Stimulated activated CD4-positive, alpha-beta T cell treated with anti-CD3 and anti-CD28 coated beads, TNF-alpha, amount 100 ng/mL, for 24 hours (primary cell): Measurements from ENCODE around the gene TRMT13.
A peak's percentile ranks its signal among the peaks of the same experiment; 100 is the strongest.

Source experiments
- DNase-seq, 3 experiments: peaks; one replicate each; pipeline ENCODE4 v3.0.0-alpha.2; 2020; ENCODE audit warnings: low read depth in 3 of 3

Gene TRMT13, protein sequence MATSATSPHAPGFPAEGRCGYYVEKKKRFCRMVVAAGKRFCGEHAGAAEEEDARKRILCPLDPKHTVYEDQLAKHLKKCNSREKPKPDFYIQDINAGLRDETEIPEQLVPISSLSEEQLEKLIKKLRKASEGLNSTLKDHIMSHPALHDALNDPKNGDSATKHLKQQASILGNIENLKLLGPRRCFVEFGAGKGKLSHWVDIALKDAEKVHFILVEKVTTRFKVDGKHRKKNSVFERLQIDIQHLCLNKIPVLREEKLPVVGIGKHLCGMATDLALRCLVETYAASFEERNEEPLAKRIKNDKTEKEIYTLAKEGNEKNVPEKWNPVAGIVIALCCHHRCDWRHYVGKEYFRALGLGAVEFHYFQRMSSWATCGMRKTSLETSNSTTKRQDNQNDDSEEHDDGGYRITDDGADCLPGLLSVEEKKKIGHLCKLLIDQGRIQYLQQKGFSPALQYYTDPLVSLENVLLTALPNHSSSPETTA

GRCh38 chr1:100132566-100133477 lies at the start of gene TRMT13, which contains the start of gene SASS6:
TSS of gene TRMT13 (plus strand) at chr1:100133163. CDS start at chr1:100133169, 6 bp downstream.
TSS of gene SASS6 (minus strand) at chr1:100132930. CDS start at chr1:100132814, 116 bp downstream.
- DNase-seq = peak; percentile 88 to 93 (median 93)

DNA sequence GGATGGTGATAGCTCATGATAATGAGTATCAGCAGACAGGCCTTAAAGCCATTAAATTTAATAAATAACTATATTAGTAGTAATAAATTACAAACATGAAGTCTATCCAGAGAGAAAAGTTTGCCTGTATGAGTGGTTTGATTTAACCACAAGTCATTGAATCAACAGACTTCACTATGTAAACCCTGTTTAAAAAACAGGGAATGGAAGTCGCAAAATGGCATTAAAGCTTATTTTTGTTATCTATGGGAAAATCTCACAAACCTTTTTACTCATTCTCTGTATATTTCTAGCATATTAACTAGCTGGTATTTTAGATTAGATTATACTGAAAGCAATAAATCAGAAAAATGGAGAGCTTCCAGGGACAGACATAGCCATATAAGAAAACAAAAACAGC lies 45.6 kb upstream of the TRMT13 start:
- no peak for DNase-seq

DNA sequence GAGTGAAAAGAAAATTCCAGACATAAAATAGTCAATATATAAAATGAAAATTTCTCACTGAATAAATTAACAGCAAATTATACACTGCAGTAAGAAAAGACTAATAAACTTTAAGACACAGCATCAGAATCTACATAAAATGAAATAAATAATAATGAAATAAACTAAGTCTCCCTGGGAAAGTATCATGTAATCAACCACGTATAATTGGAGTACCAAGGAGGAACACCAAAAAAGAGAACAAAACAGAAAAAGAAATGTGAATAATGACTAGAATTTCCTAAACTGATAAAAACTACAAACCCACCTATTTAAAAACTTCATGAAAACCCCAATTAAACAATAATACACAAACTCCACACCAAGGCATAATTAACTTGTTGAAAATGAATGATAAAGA lies 43.9 kb upstream of the TRMT13 start:
- DNase-seq = no peak

GRCh38 chr1:100090471-100090870 lies 42.5 kb upstream of the TRMT13 start:
- DNase-seq = no peak

DNA sequence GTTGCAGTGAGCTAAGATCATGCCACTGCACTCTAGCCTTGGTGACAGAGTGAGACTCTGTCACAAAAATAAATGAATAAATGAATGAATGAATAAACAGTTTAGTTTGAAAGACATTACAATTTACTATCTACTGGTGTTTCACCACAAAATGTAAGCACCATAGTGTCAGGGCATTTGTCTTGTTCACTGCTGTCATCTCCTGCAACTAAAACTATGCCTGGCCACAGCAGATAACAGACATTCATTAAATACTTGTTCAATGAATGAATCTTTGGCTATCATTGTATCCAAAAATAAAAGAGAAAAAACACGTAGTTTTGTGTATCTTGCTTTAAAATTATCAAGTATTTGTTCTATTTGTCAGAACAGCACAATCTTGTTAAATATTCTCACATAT lies 32.8 kb upstream of the TRMT13 start:
- DNase-seq = no peak

- DNase-seq = no peak
Measured at GRCh38 chr1:100101564-100101963, 31.4 kb upstream of the TRMT13 start.

DNA sequence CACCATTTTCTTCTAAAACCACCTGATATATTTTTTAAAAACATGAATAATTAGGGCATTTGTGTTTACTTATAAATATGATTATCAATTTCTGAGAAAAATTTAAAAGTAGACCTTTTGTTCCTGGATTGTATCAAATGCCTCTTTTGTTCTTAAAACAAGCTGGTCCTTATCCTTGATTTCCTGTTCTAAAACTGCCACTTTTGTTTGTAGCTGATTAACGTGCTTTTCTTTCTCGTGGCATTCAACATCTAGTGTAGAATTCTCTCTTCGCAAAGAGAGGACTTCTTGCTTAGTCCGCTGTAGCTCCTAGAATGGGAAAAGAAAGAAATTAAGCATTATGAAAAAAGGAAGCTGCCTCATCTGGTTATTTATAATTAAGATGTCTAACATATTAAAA lies 25.3 kb upstream of the TRMT13 start:
- DNase-seq = no peak

DNA sequence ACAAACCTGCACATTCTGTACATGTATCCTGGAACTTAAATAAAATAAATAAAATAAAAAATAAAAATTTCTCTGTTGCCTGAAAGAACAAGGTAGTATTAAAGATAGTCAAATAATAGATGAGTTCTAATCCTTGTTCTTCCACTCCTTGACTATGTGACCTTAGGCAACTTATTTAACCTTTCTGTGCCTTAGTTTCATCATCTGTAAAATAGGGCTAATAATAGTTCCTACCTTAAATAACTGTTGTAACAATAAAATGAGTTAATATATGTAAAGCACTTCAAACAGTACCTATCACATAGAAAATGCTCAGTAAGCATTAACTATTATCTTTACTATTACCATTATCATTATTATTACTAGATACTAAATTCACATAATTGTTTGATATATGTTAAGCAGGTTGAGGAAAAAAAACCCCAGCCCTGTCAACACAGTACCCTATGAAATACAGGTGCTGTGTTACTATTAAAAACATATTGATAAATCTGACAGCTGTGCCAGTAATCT lies 23.4 kb upstream of the TRMT13 start:
- DNase-seq = no peak

- DNase-seq = no peak
Measured at GRCh38 chr1:100115524-100115923, 17.4 kb upstream of the TRMT13 start.

GRCh38 chr1:100122177-100122576 lies 10.8 kb upstream of the TRMT13 start:
- no peak for DNase-seq

DNA sequence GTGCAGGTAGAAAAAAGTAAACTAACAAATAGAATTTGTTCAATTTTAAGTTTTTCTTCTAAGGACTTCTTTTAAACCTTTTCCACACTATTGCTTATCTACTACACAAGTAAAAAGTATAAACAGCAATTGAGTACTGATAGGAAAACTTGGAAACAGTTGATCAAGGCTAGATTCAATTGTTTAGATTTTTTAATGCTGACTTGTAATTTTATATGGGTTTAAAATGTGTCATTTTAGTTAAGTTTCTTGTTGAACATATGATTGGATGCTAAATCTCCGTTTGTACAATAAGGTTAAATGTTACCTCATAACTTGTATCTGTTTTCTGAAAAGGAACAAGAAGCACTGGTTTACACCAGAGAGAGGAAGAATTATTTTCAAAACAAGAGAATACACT lies 5.7 kb upstream of the TRMT13 start:
- DNase-seq = no peak

DNA sequence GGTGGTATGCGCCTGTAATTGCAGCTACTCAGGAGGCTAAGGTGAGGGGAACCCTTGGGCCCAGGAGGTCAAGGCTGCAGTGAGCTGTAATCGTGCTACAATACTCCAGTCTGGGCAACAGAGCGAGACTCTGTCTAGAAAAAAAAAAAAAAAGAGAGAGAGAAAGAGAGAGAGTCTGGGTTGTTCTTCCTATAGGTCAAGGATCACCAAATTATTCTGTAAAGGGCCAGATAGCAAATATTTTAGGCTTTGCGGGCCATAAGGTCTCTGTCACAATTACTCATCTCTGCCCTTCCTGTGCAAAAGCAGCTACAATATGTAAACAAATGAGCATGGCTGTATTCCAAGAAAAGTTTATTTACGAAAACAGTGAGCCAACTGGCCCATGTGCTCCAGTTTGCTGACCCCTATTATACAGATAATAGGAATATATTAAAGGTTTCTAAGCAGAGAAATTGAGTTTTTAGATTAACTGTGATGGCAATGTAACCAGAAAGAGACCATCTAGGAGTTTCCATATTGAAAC lies 2.3 kb upstream of the TRMT13 start:
- no peak for DNase-seq

GRCh38 chr1:100131623-100132022 lies 1.3 kb upstream of the TRMT13 start:
- DNase-seq = no peak

DNA sequence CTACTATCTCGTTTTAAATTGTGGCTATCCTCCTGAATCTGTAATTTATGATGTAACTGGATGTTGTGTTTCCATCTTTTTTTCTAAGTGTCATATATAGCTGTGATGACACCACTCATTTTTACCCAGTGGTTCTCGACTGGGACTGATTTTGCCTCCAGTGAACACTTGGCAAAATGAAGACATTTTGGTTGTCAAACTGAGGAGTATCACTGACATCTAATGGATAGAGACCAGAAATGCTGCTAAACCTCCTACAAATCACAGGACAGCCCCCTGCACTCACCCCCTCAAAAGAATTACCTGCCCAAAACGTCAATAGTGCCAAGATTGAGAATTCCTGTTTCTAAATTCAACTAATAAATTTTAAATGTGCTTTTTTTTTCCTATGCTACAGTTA lies 1.9 kb downstream of the TRMT13 start:
- DNase-seq = no peak

DNA sequence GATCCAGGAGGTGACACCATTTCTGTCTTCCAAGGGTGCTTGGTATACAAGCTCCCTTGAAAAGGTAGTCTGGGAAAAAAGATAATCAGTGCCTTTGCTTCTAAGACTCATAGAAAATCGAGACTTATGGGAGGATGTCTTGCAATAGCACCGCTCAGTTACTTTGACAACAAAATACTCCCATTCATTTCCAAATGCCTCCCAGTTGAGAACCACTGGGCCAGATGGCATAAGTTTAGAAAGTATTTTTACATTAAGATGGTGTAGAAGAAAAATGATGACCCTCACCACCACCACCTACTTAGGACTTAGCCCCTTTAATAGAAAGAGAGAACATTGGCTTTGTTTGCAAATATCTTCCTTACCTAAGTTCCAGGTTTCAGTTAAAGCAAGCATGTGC lies 4.6 kb downstream of the TRMT13 start:
- DNase-seq = no peak

- no peak for DNase-seq
Measured at GRCh38 chr1:100141192-100141591, 8.2 kb downstream of the TRMT13 start.

DNA sequence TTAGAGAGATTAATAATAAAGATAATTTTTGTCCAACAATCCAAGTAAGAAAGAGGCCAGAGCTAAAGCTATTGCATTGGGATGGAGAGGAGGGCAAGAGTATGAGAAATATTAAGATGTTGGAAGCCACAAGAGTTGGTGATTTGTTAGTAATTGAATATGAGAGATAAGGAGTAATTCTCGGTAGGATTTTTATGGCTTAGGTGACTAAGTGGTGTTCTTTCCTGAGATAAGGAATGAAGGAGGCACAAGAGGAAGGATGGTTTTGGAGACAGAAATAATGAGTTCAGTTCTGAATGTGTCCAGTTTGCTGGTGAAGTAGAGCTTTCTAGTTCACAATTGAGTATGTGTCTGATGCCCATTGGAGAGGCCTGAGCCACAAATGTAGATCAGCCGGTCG lies 9.4 kb downstream of the TRMT13 start:
- no peak for DNase-seq

DNA sequence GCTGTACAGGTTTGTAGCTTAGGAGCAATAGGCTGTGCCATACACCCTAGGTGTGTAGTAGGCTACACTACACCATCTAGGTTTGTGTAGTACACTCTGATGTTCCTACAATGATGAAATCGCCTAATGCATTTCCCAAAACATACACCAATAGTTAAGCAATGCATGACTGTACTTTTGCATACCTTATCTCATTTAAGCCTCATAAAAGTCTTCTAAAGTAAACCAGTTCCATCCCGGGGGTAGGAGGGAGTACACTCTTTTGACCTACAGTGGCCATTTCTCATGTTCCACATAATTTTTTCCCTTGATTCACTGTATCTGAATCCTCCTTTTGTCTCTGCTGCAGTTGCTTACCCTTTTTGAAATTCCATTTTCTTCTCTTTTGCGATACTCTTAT lies 12.2 kb downstream of the TRMT13 start:
- no peak for DNase-seq

GRCh38 chr1:100146958-100147357 lies 14.0 kb downstream of the TRMT13 start:
- no peak for DNase-seq

DNA sequence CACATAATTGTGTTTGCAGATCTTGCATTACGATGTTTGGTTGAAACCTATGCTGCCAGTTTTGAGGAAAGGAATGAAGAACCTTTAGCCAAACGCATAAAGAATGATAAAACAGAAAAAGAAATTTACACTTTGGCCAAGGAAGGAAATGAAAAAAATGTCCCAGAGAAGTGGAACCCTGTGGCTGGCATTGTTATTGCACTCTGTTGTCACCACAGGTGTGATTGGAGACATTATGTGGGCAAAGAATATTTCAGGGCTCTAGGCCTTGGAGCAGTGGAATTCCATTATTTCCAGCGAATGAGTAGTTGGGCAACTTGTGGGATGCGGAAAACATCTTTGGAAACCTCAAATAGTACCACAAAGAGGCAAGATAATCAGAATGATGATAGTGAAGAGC lies 14.9 kb downstream of the TRMT13 start:
- no peak for DNase-seq

- no peak for DNase-seq
Measured at GRCh38 chr1:100151679-100152078, 18.7 kb downstream of the TRMT13 start.

- DNase-seq = no peak
Measured at GRCh38 chr1:100152271-100152670, 19.3 kb downstream of the TRMT13 start.
